ENCODE results near the gene EI24. TPM values are rescaled to one million over a fixed set of nuclear protein-coding genes. Genes with fewer than 3 reads are reported as not detected.

EI24 gene
- total and polyA plus RNA-seq, 2 of the 8 experiments (the other 6 are each of a cell fraction or from before 2014, with no cell fraction given), result 135 to 264 TPM

DNA sequence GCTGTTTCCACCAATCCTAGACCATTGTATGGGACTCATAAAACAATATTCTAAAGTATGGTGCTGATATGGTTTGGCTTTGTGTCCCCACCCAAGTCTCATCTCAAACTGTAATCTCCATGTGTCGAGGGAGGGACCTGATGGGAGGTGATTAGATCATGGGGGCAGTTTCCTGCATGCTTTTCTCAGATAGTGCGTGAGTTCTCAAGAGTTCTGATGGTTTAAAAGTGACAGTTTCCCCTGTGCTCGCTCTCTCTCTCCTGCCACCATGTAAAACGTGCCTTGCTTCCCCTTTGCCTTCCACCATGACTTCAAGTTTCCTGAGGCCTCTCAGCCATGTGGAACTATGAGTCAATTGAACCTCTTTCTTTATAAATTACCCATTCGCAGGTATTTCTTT lies 44.0 kb upstream of the EI24 start (continued):
- no peak for TF ChIP-seq CHD7 (IDR thresholded peaks at IDR 0.05; ENCODE audit: insufficient replicate concordance, low read length)
- no peak for TF ChIP-seq SIRT6 (IDR thresholded peaks at IDR 0.05; ENCODE audit: low read length)
- TF ChIP-seq BACH1 (IDR thresholded peaks at IDR 0.05; ENCODE audit: low read length), result no peak
- TF ChIP-seq KDM4A (IDR thresholded peaks at IDR 0.05; ENCODE audit: low read depth, low read length, severe bottlenecking), result no peak
- TF ChIP-seq CREB1 (IDR thresholded peaks at IDR 0.05), result no peak
- TF ChIP-seq NANOG (IDR thresholded peaks at IDR 0.05; ENCODE audit: insufficient read depth, low read depth, low read length, poor library complexity, severe bottlenecking), result no peak
- no peak for TF ChIP-seq CHD2 (IDR thresholded peaks at IDR 0.05; ENCODE audit: low read length)
- TF ChIP-seq EP300 (IDR thresholded peaks at IDR 0.05; ENCODE audit: borderline replicate concordance in 1 of 2, low read depth in 2 of 2, low read length in 2 of 2), result no peak
- no peak for TF ChIP-seq GABPA (IDR thresholded peaks at IDR 0.05; ENCODE audit: borderline replicate concordance, insufficient read depth, low read length)
- no peak for TF ChIP-seq BCL11A (IDR thresholded peaks at IDR 0.05; ENCODE audit: low read depth in 2 of 2, low read length in 2 of 2)
- no peak for TF ChIP-seq EGR1 (IDR thresholded peaks at IDR 0.05; ENCODE audit: borderline replicate concordance, low read depth, low read length)

All from H1 (cell line).